GM21447 (cell line): ENCODE measurements around the gene NRGN.
A peak's percentile ranks its signal among the peaks of the same experiment; 100 is the strongest.
"Not testable (repeated sequence)": the region's sequence is repeated elsewhere in the genome, so short reads cannot be mapped to it uniquely, and the experiment has no call there.

Experiments used
- ATAC-seq: cut with Tn5 transposase; IDR thresholded peaks from one replicate; pipeline ENCODE4 v1.9.1; 2021; ENCODE audit not compliant: unreplicated experiment

Gene NRGN

DNA sequence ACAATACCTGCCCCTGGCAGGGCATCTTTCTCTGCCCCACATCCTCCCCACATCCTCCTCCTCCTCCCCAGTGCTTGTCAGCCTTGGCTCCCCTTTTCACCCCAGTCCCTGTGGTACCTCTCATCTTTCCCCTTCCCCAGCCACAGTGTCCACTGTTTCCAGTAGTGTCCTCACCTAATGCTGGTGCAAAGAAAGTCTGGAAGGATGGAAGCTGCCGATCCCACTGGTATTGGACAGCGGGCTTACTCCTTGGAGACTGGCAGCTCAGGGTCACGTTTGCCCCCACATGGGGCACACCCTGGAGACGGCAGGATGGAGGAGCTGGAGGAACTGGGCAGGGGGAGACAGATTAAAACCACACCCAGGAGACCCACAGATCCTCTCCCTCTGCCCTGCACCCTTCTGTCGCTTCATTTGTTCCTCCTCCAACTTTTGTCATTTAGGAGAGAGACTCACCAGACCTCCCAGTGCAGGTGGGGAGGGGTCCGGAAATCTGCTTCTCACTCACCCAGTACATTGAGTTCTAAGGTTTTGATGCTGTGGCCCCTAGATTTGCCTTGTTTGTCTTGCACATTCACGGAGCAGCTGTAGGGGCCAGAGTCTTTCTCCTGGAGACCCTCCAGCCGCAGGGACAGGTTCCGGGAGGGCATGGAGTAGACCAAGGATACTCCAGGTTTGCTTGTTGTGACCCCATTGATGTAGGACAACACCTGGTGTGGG, 16.5 kb downstream of the NRGN start:
- ATAC-seq: no peak

DNA sequence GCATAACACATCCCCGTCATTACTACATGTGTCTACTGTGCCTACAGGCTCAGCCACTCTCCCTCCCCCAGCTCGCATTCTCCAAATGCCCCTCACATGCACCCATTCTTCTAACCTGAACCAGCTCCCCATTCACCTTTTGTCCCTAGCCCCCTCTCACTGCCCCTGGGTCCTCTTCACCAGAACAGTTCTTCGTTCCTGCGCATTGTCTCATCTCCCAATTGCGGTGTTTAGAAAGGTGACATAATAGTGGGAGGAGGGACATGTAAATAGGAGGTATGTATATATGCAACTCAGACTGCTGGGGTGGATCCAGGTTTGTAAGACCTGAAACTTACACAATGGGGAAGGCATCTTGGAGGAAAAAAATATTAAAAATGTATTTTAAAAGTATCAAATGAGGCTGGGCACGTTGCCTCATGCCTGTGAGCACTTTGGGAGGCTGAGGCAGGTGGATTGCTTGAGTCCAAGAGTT, 17.0 kb downstream of the NRGN start:
- ATAC-seq: no peak

DNA sequence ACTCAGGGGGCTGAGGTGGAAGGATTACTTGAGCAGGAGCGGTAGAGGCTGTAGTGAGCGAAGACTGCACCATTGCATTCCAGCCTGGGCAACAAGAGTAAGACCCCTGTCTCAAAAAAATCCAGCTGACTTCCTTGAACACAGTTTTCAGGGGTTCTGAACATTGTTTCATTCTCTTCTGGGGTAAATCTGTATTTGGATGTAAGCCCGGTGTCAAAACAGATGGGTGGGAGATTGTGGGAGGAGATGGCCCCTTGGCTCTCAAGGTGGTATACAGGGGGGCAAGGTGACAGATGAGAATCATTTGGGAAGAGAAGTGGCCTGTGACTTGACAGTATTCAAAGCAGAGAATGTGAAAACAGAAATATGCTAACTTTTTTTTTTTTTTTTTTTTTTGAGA, 17.6 kb downstream of the NRGN start:
- ATAC-seq: no peak

DNA sequence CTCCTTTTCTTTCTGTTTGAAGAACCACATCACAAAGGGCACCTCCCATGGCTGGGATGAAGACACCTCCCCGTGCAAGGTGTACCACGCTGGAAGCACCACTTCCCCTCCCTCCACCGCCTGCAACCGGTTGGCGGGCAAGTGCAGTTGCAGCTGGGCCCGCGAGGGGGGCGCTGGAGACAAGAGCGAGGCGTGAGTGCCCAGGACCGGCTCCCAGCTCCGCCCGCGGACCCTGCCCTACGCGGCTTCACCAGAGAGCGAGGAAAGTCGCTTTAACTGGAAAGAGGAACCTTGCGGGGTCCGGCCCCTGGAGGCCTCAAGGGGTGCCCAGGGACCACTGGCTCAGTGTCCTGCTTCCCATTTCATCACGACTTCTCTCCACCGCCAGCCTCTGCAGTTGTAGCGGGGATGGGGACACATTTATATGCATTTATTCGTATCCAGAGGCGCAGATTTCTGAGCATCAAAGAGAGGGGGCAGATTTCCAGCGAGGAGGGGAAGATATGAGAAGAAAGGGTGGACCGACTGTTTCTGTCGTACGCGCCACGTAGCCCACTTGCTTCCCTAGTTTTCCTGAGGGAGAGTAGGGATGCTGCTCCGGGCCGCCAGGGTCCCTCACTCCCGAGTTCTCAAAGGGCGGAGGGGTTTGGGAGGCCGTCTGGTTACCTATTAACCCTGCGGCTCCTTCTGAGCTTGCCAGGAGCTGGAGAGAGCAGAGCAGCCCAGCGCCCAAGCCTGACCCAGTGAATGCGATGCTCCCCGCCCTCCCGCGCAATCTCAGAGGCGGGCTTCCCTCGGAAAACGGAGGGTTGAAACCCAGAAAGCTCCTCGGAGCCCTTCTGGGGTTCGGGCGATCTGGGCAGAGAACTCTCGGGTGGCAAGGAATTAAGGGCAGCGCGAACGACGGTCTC, 18.9 kb downstream of the NRGN start:
- ATAC-seq: peak; percentile 44

DNA sequence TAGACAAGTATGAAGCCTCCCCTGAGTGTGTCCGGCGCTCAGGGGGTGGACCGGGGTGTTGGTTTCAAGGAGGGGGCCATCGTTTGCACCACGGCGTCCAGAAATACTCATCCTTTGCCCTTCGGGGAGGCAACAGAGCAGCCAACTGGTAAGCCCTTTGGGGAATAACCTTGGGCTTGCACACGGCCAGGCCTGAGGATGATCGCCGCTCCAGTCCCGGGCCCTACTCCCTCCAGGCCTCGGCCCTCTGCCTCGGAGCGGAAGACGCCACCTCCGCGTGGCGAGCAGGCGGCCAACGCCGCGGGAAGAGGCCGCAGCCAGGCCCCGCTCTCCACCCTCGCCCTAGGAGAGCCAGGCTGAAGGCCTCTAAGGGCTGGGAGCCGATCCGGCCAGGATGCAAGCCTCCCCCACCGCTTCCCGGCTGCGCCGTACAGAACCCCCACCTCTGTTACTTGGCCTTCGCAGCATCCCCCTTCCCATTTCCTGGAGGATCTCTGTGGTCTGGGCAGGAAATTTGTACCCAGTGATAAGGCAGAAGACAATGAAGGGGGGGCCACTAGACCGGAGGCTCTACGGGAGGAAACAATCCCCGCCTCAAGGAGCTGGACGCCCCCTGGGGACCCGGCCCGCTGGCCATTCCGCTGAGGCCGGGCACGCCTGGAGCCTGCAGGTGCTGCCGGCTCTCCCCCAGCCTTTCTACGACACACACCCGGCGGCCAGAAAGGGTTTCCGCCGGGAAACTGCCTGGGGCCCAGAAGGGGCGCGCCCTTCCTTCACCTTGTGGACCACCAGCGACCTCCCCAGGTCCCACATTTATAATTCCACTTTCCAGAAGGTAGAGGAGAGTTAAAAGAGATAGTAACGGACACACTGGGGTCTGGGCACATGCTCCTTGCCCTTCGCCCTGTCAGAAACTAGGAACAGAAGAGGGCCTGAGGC, 19.8 kb downstream of the NRGN start:
- ATAC-seq: no peak

DNA sequence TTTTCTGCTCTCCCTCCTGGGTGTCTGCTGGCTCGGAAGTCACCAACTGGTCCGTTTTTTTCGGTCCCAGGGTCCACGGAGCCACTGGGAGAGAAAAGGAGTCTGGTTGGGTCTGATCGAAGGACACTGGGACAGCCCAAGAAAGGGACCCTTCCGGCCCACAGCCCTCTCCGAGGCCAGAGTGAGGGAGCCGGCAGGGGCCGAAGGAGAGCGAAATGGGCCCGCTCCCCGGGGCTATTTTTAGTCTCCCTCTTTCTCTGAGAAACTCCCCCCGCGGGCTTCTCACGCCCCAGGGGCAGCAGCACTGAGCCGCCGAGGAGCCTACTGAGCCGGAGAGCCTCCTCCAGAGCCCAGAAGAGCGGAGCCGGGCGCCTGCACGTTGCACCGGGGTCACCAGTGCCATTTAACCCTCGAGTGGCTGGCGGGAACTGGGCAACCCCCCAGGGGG, 20.5 kb downstream of the NRGN start:
- ATAC-seq: no peak

DNA sequence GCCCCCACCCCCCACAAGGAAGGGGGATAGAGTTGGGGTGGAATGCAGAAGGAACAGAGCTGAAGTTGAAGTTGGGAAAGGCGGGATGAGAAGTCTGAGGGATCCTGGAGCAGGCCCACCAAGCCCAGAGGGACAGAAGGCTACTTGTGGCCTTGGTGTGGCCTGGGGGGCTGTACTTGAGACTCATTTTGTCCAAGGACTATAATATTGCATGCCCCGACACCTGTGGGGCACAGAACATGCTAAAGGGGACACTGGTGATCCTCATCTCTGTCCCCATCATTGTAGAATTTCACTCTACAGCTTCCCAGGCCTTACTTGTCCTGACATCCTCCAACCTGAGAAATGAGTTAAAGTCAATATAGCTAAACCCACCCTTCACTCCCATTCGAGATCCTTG, 21.1 kb downstream of the NRGN start:
- no peak for ATAC-seq

DNA sequence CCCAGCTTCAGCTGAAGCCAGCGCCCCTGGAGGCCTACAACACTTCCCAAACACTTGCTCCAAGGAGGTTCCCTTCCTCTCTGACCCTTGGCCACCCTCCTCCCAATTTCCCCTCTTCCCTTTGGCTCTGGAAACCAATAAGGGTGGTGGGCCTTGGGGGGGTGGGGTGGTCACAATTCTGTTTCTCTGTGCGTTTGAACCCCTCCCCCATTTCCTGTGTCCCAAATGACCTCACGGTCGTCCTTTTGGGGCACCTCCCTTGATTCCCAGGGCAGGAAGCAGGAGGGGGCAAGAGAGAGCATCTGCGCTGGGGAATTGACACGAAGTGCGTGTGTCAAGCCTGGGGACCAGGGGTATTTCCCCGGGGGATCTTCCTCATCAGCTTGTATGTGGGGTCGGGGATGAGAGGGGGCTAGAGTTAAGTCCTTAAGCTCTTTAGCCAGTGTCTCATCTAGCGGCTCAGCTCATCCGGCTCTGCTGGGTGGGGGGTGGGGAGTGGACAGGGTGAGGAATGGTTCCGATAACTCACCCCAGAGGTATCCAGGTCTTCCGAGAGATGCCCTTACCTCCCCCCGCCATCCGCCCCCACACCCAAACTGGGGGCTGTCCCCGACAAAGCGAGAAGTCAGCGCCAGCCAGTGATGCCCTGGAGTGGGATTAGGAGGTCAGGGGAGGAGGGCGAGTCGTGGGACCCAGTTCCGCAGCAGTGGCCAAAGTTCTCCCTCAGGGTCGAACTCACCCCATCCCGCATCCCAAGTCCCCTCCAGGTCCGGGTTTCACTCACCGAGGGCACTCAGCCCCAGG, 21.8 kb downstream of the NRGN start:
- no peak for ATAC-seq

DNA sequence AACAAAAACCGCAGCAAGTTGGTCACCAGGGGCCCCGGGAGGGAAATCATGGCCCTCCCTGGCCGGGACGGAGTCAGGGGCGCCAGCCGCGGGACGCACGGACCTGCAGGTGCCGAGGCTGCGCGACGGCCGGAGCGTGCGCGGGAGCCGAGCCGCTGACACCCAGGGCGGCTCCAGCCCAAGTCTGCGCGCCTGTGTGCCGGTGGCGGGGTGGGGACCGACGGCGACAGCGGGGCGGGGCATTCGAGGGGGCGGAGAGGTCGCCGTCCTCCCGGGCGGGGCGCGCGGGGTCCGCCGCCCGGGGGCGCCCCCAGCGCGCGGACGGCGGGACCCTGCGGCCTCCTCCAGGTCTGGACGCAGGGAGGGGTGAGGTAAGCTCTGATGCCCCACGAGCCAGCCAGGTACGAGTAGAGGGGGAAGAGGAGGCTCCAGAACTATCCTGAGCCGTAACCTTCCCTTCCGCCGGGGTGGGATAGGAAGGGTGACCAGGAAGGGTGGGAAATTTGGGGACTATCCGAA, 22.4 kb downstream of the NRGN start, which contains the start of gene ESAM:
Gene ESAM (minus strand): TSS at position 186 of the 519 bp plus-strand sequence. CDS start 136 bp downstream, at position 50.
- peak; percentile 49 for ATAC-seq

DNA sequence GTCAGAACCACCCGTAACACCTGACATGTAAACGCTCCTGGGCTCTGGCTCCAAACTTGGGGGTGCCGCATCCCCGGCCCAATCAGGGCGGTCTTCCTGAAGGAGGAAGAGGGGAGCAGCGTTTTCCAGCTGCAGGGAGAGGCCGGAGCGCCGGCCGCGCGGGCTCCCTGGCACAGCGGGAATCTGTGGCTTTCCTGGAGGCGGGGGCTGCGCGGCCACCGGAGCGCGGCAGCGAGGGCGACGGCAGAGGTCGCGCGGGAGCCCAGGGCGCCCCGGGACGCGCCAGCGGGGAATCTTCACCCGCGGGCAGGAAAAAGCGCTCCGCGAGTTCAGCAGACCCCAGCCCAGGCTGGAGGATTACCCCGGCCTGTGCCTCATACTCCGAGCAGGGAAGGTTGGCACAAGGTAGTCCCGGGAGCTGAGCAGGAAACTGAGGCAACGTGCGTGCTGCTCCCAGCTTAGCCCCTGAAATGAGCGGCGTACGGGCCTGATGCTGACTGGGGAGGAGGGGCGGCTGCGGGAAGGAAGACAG, 22.9 kb downstream of the NRGN start:
- peak; percentile 10 for ATAC-seq

DNA sequence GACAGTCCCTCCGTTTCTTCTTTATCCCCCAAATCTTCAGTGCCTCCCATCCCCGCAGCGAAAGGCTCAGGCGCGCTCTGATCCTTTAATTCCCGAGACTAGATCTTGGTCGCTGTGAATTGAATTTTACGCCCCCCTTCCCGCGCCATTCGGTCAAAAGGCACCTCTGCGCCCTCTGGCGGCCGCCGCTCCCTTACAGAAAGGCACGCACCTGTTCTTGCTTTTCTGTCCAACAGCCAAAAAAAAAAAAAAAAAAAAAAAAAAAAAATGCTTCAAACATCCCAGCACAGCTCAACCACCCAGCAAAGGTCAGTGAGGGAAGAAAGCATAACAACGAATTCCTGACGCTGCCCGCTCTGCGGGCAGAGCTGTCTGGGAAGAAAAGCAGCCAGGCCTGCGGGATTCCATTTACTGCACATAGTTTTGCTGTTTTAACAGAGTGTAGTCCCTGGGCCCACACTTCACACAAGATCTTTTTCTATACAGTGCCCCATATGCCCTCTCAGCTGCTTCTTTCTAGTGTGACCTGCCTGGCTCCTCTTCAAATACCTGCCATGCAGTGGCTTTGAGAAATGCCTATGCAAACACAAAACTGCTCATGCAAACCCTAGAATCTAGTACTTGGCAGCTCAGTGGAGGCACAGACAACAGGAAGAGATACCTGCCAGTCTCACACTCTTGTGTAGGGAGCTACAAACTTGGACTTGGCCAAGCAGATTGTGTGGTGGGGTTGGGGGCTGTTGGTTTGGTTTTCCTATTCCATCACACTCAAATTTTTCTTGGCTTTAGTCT, 23.6 kb downstream of the NRGN start:
- ATAC-seq: peak; percentile 20

DNA sequence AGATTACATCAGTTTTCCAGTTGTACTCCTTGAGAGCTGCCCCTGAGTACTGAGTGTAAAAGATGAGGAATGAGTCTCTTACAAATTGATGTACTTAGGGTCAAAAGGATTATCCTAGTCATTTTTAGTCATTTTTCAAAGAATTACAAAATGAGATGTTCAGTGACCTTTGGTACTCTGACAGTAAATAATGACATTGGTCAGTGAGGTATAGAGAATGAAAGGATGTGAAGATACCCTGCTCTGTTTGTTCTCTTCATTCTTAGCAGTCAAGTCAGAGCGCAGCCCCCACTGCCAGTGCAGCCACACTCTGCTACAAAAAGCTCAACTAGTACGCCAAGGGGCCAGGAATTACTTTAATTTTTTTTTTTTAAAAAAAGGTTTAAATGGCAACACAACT, 26.4 kb downstream of the NRGN start:
- no peak for ATAC-seq

DNA sequence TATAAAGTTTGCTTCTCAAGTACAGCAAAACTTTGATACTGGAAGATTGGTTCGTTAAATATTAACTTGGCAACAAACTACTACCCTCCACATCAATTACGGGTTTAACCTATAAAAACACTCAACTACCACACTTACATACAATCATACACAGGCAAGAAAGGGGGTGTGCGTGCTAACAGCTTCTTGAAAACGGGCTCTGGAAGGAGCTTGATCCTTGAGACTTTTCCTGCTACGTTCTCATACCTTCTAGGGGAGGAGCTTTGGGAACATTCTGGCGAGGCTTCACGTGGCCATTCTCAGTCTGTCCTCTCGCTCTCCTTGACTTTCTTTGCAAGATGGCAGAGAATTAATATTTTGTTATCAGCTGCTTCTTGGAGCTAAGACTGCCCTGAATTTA, 29.2 kb downstream of the NRGN start:
- ATAC-seq: no peak

DNA sequence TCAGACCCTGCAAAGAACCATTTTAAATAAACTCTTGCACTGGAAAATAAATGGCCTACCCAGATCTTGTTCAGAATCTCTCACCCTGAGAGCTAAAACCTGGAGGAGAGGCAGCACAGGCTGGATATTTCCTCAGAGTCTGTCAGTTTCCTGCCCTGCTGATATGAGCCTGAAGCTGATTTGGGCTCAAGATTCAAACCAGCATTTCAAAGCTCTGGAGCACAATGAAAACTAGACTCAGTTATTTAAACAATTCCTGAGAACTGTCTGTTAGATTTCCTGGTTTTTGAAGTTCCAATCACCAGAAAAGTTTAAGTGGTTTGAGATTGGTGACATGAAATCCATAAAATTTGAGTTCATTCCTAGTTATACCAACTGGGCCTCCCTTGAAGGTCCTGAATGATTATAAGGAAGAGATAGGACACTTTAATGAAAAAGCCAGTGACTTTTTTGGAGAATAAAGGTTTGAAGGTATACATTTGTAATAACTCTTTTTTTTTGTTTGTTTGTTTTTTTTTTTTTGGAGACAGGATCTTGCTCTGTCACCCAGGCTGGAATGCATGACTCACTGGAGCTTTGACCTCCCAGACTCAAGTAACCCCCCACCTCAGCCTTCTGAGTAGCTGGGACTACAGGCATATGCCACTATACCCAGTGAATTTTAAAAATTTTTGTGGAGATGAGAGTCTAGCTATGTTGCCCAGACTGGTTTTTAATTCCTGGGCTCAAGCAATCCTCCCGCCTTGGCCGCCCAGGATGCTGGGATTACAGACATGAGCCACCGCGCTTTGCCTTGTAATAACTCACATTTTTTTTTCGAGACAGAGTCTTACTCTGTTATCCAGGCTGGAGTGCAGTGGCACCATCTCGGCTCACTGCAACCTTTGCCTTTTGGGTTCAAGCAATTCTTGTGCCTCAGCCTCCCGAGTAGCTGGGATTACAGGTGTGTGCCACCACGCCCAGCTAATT, 30.3 kb downstream of the NRGN start:
- no peak for ATAC-seq

DNA sequence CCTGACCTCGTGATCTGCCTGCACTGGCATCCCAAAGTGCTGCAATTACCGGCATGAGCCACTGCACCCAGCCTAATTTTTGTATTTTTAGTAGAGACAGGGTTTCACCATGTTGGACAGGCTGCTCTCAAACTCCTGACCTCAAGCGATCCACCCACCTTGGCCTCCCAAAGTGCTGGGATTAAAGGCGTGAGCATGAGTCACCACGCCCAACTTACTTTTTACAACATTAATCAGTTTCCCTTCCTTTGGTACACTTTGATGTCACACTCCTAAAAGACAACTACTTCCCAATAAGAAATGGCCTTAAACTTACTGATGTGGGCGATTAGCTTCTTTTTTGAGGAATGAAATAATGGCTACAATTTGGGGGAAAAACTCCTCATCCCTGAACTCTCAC, 31.2 kb downstream of the NRGN start:
- ATAC-seq: not testable (repeated sequence)

DNA sequence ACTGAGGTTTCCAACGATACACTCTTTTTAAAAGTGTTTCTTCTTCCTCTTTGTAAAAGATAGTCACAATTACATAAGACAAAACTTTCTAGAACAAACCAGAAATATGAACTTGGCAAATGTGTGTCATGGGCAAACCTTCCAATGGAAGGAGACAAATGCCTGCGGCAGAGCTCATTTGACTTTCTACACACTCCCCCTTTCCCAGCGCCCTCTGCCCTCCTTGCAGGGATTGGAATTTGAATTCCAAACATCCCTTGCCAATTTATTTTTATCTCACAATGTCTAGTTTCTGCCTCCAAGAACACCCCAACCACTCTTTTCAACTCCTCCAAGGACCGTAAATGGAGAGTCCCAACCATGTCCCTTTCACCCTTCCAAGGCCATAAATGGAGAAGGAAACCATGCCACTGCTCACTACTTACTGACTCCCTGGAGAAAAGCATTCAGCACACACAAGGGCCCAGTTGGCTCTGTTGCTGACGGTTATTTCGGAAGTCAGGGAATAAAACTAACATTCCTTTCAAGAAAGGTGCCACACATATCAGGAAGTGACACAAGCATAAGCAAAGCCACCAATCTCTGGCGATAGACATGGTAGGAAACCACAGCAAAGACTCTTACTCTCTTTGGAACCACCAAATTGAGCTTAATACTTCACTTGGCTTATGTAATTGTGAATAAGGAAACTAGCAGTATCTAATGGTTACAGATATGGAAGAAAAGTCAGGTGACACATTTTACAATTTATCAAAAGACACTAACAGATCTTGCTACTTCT, 37.3 kb downstream of the NRGN start:
- no peak for ATAC-seq

DNA sequence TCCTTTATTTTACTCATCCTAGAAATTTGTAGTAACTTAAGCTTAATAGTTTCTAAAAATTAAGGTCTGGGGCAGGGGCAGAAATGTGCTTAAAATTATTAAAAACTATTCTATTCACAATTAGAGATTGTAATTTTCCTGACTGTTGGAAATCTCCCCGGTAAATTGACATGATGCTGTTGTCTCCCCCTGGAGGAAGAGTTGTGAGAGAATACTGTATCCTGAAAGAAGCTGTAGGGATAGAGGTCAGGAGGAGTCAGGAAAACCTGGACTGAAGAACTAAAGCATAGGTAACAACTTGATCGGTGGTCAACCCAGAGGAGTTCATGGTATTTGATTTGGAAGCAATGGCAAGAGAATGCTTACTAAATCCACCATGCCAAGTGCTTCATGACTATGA, 38.5 kb downstream of the NRGN start:
- no peak for ATAC-seq
